ENCODE measurements around the gene SCTR.

The SCTR gene

GRCh38 chr2:119523952-119524694 lies at the start of gene SCTR:
Gene SCTR, minus strand, starts transcription at chr2:119524483. Its CDS starts 257 bp downstream, at chr2:119524226.
- no peak for DNase-seq

DNA sequence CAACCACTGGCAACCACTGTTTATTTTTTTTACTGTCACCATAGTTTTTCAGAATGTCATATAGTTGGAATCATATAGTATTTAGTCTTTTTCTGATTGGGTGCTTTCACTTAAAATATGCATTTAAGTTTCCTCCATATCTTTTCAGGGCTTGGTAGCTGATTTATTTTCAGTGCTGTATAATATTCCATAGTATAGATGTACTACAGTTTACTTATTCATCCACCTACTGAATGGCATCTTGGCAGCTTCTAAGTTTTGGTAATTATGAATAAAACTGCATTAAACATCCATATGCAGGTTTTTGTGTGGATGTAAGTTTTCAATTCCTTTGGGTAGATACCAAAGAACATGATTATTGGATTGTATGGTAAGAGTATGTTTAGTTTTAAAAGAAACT lies 43.0 kb upstream of the SCTR start:
- DNase-seq: no peak

GRCh38 chr2:119565481-119565880 lies 41.2 kb upstream of the SCTR start:
- DNase-seq: no peak

DNA sequence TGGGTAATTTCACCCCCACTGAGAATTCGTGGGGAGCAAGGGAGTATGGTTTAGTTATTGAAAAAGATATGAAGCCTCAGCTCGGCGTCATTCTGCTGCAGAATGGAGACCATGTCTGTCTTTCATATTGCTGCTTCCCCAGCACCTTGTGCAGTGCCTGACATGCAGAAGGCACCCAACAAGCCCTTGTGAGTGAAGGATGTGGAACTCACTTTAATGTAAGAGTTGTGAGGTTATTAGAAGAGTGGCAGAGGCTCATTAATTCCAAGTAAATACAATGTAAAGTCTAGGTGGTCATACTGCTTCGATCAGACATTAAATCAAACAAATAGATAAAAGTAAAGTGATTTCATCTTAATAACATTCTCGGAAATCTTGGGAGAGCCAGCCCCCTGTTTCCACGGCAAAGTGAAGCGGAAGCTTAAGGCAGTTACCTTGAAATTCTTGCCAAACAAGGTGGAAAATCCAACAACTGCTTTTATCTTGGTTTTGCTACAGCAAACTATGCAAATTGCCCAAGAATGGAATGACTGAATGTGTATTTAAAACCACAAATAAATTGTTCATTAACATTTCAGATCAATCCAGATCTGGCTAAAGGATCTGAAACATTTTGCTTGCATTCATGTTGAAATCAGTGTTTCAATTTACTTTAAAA lies 29.5 kb upstream of the SCTR start:
- peak; percentile 60 for DNase-seq

- no peak for DNase-seq
Observed at GRCh38 chr2:119552902-119553301, 28.6 kb upstream of the SCTR start.

DNA sequence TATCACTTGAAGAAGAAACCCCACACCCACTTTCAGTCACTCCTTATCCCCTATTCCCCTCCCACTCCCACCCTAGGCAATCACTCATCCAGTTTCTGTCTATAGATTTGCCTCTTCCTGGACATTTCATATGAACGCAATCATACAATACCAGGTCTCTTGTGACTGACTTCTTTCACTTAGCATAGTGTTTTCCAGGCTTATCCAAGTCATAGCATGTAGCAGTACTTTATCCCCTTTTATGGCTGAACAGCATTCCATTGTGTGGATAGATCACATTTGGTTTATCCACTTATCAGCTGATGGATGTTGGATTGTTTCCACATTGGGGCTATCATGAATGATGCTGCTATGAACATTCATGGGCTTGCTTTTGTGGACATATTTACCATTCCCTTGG lies 26.6 kb upstream of the SCTR start:
- DNase-seq: no peak

DNA sequence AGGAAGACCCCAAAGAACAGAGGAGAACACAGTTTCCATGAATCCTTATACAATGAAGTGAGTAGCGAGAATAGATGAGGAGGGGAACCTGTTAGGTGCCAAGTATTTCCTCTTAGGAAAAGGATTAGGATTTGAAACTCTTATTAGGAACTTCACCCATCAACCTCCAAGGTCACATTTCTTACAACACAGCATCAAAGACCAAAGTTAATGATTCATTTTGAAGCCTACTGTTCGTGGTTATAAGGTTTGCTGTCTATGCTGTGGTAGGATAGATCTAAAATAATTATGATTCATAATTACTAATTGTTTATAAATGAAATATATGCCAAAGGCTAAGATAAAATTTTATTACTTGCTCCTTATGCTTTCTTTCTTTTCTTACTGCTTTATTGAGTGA lies 26.1 kb upstream of the SCTR start:
- DNase-seq: peak; percentile 30

DNA sequence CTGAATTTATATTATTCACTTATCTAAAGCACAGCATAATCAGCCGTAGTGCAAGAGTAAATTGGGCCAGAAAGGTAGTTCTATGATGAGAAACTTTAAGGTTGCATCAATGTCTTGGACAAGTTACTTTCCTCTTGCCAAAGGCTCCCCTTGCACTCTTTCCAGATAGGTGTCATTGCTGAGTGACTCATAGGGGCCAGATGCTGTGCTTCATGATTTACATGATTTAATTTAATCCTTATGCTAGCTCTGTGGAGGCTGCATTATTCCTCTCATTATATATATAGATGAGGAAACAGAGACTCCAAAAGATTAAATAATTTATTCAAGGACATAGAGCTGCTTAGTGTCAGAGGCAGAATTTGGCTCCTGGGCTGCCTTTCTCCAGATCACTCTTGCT lies 25.0 kb upstream of the SCTR start:
- peak; percentile 12 for DNase-seq

GRCh38 chr2:119548516-119549120 lies 24.3 kb upstream of the SCTR start:
- peak; percentile 47 for DNase-seq

DNA sequence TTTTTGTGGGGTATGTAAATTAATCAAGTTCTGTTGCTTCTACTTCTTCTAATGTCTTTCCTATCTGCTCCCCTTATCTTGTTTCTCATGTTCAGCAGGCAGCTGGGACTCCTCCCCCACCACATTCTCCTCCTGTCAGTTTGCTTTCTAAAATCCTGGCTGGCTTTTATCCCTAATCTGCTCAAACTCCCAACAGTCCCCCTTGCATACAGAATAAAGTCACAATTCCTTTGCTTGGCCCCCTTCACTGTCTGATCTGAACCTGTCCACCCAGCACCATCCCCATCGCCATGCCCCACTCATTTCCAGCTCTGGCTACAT lies 22.1 kb upstream of the SCTR start:
- no peak for DNase-seq

GRCh38 chr2:119545754-119546446 lies 21.6 kb upstream of the SCTR start:
- DNase-seq: peak; percentile 78

GRCh38 chr2:119544939-119545475 lies 20.7 kb upstream of the SCTR start:
- peak; percentile 94 for DNase-seq

GRCh38 chr2:119544075-119544938 lies 20.0 kb upstream of the SCTR start, which contains the start of gene CFAP221:
Gene CFAP221, plus strand, starts transcription at chr2:119544449. Its CDS starts 1,683 bp downstream, at chr2:119546132.
- DNase-seq: peak; percentile 75

GRCh38 chr2:119541476-119541875 lies 17.2 kb upstream of the SCTR start:
- DNase-seq: no peak

GRCh38 chr2:119537792-119538191 lies 13.5 kb upstream of the SCTR start:
- DNase-seq: no peak

GRCh38 chr2:119536707-119537106 lies 12.4 kb upstream of the SCTR start:
- DNase-seq: no peak

GRCh38 chr2:119536211-119536610 lies 11.9 kb upstream of the SCTR start:
- DNase-seq: no peak

- DNase-seq: no peak
Observed at GRCh38 chr2:119533560-119533959, 9.3 kb upstream of the SCTR start.

- no peak for DNase-seq
Observed at GRCh38 chr2:119531292-119531691, 7.0 kb upstream of the SCTR start.

GRCh38 chr2:119527999-119528398 lies 3.7 kb upstream of the SCTR start:
- DNase-seq: no peak

GRCh38 chr2:119525614-119526013 lies 1.3 kb upstream of the SCTR start:
- no peak for DNase-seq

DNA sequence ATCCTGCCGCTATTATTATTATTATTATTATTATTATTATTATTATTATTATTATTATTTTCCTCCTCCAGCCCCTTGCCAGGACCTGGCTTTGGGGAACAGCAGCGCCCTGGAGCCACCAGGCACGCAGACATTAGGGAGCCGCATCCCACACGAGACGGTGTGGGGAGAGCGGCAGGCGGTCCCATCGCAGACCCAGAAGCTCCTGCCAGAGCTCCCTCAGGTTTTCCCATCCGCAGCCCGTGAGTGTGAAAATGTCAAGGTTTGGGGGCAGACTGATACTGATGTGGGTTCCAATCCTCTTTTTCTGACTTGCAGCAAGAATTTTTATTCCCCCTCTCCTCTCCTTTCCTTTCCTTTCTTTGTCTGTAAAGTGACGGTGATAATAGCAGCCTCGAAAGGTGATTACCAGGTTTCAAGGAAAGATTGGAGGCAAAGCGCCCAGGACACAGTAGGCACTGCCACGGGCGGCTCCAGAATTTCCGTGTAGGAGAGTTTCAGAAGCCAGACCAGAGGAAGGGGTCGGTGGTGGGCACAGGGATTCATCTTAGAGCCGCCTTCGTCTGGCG lies 816 bp downstream of the SCTR start:
- no peak for DNase-seq

All from kidney glomerular epithelial cell (primary cell).